Measurements from ENCODE around the gene C2orf72. TPM values are rescaled to one million over a fixed set of nuclear protein-coding genes. Genes with fewer than 3 reads are reported as not detected.

Gene C2orf72
- total and polyA plus RNA-seq, 2 of the 4 experiments (the other 2 are of a cell fraction), result 0.09 to 0.18 TPM

GRCh38 chr2:230995821-230996220, 41.5 kb upstream of the C2orf72 start, which contains the start of gene SPATA3:
TSS of gene SPATA3 (plus strand) at chr2:230996121. CDS start at chr2:230996234, 113 bp downstream.
- Histone ChIP-seq H2AK9ac (replicated peaks; ENCODE audit: low read depth, low read length, poor library complexity) (no peak within 1 kb of the TSS), H3K79me1 (ENCODE audit: low read depth in 1 of 2, low read length in 2 of 2) (no peaks in the 10 kb centered on the region), H3K4ac (ENCODE audit: low read depth, low read length) (no peak within 1 kb of the TSS), H3K27me3 (ENCODE audit: control insufficient read depth, insufficient read depth, low read length) (peaks cover 49% of the 10 kb centered on the region), H4K5ac (ENCODE audit: low read depth, low read length) (no peak within 1 kb of the TSS), H3K9ac (ENCODE audit: low read depth, low read length) (no peak within 1 kb of the TSS), H3K14ac (replicated peaks; ENCODE audit: low read depth, low read length) (no peak within 1 kb of the TSS), H3K9me3 (ENCODE audit: control insufficient read depth, insufficient read depth, low read length) (no peaks in the 10 kb centered on the region; the same call in 1 of the 2 replicates), H2BK120ac (ENCODE audit: low read depth, low read length) (no peak within 1 kb of the TSS), H3K56ac (ENCODE audit: extremely low read depth, insufficient read depth, low read length) (no peak within 1 kb of the TSS), H4K20me1 (ENCODE audit: insufficient read depth, low read length) (no peaks in the 10 kb centered on the region), H2AK5ac (ENCODE audit: low read depth, low read length) (no peak within 1 kb of the TSS), H3K18ac (ENCODE audit: low read depth, low read length) (no peak within 1 kb of the TSS), H3K36me3 (ENCODE audit: control insufficient read depth, insufficient read depth, low read length) (no peaks in the 10 kb centered on the region), H4K8ac (ENCODE audit: low read depth in 2 of 2, low read length in 2 of 2) (no peak within 1 kb of the TSS), H3K27ac (ENCODE audit: insufficient read depth, low read length) (no peak within 1 kb of the TSS), H2BK15ac (ENCODE audit: low read depth, low read length) (no peak within 1 kb of the TSS), H2BK5ac (ENCODE audit: low read depth, low read length, poor library complexity, severe bottlenecking) (no peak within 1 kb of the TSS), H2BK20ac (ENCODE audit: low read depth, low read length) (no peak within 1 kb of the TSS), H3K4me2 (ENCODE audit: low read depth, low read length) (no peak within 1 kb of the TSS), H4K91ac (ENCODE audit: insufficient read depth, low read depth, low read length) (no peak within 1 kb of the TSS), H3K4me3 (ENCODE audit: insufficient read depth, low read depth, low read length) (no peak within 1 kb of the TSS), H2AFZ (replicated peaks; ENCODE audit: low read length, poor library complexity) (no peak within 1 kb of the TSS), H3K9me1 (ENCODE audit: insufficient read depth, low read length) (no peaks in the 10 kb centered on the region), H3K4me1 (ENCODE audit: control insufficient read depth, insufficient read depth, low read length) (no peaks in the 10 kb centered on the region), H3K23ac (ENCODE audit: low read depth, low read length) (no peak within 1 kb of the TSS)
- CTCF ChIA-PET, result no interaction called here
- no peak for ATAC-seq (ENCODE audit: low read depth)
- DNase-seq, result no peak
- POLR2A ChIA-PET (ENCODE audit: unreplicated experiment), result no interaction called here
- dilution Hi-C loops (cut with HindIII; ENCODE audit: low sequenced_read_pairs, unreplicated experiment), result no loop called here
- WGBS, 2 experiments (ENCODE audit: extremely low coverage in 2 of 2, insufficient read length in 1 of 2), result 60% methylated on average over 1 of the region's 9 CpGs; no CpG with 5 or more reads in 1 of the 2 experiments
- intact Hi-C loops (cut with micrococcal nuclease), result no loop called here
- in situ Hi-C loops (cut with MboI; ENCODE audit: low sequenced_read_pairs), result no loop called here
- BruUV-seq (replicated peaks), result no TSS peak
- TF ChIP-seq USF2 (IDR thresholded peaks at IDR 0.05; ENCODE audit: low read depth, low read length) (no peak), MAFK (IDR thresholded peaks at IDR 0.05; ENCODE audit: low read depth, low read length) (no peak), ELK1 (IDR thresholded peaks at IDR 0.05; ENCODE audit: borderline replicate concordance, low read depth, low read length) (no peak), CHD1 (IDR thresholded peaks at IDR 0.05; ENCODE audit: low read depth, low read length) (no peak), RCOR1 (IDR thresholded peaks at IDR 0.05; ENCODE audit: insufficient replicate concordance, low read length) (no peak), SMC3 (IDR thresholded peaks at IDR 0.05; ENCODE audit: low read depth, low read length) (no peak), NFE2L2 (IDR thresholded peaks at IDR 0.05; ENCODE audit: low read depth, low read length) (no peak), CTCF (conservative IDR thresholded peaks at IDR 0.05; ENCODE audit: low read depth, low read length) (no peak), RAD21 (IDR thresholded peaks at IDR 0.05; ENCODE audit: low read length) (no peak)

Measured in IMR-90 (cell line).